GM12872 (cell line): ENCODE measurements around the gene GAS2L1.

ENCODE experiments used
- CTCF ChIP-seq: IDR thresholded peaks from 3 replicates; pipeline ENCODE4 v1.5.1; 2011; ENCODE audit warnings: low read depth, mild to moderate bottlenecking, low read length, moderate library complexity; ENCODE audit not compliant: insufficient read depth

GAS2L1 gene

DNA sequence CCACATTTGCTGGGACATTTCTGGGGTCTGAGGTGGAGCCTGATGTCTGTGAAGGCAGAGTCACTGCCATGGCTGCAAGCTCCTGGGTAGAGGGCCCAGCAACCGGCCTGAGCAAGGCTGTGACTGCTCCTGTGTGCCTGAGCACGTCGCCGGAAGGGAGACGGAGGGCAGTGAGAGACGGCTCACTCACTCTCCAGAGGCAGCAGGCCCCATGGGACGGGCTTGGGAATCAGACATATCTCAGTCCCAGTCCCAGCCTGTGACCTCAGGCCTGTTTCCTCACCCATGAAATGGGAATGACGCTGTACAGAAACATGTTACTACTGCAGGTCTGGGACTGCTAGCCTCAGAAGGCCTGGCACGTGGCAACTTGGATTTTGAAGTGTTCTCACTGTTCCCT lies 45.4 kb downstream of the GAS2L1 start:
- no peak for TF ChIP-seq CTCF

- no peak for TF ChIP-seq CTCF
Measured at GRCh38 chr22:29352778-29353177, 46.3 kb downstream of the GAS2L1 start.

GRCh38 chr22:29353286-29353685 lies 46.8 kb downstream of the GAS2L1 start:
- TF ChIP-seq CTCF, result no peak

DNA sequence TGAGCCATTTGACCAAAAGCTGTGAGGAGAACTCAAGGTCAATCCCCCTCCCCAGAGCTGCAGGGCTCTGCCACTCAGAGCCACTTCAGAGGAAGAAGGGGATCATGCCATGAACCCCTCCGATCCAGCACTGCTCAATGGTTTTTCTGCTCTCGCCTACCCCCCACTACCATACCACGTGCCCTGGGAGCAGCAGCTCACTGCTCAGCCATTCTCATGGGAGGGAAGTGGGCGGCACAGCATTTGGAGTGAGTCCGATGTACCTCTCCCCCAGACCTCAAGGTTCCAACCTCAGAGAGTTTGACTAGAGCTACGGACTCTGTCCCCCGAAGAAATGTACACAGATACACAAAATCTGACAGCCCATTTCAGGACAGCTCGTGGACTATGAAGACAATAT lies 47.4 kb downstream of the GAS2L1 start:
- no peak for TF ChIP-seq CTCF

DNA sequence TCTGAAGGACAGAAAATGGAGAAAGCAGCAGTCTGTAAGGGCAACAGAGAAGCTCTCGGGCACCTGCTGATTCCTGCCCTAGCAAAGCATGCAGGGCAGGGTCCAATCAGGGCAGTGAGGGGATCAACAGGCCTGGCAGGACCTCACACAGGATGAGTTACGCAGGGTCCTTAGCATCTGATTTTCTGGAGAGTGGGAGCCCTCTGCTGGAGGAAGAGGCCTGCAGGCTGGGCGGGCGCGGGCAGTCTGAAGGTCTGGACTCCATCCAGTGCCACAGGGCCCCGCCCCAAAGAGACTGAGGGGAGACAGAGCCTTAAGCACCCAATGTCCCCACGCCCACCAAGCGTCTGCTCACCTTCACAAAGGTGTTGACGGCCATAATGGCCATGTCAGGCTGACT lies 53.0 kb downstream of the GAS2L1 start:
- no peak for TF ChIP-seq CTCF
